BE2C (cell line): ENCODE measurements around the gene FIZ1.

Experiments used
- DNase-seq: peaks from one replicate; pipeline ENCODE4 v3.0.0-alpha.2; 2020
- H3K27me3 ChIP-seq: fragments of 250-450 bp; sonication (Bioruptor Pico); 2 replicates; pipeline ENCODE4 v1.5.1; 2020; ENCODE audit warnings: mild to moderate bottlenecking
- H3K36me3 ChIP-seq: fragments of 250-450 bp; sonication (Bioruptor Pico); 2 replicates; pipeline ENCODE4 v1.5.1; 2020; ENCODE audit warnings: mild to moderate bottlenecking
- H3K4me1 ChIP-seq: fragments of 250-450 bp; sonication (Bioruptor Pico); 2 replicates; pipeline ENCODE4 v1.5.1; 2020
- H3K4me3 ChIP-seq: 2 replicates; pipeline ENCODE4 v1.5.1; 2011; ENCODE audit warnings: low read depth, low read length
- H3K9me3 ChIP-seq: fragments of 250-450 bp; sonication (Bioruptor Pico); 2 replicates; pipeline ENCODE4 v1.5.1; 2020
- TF ChIP-seq, protein P1 (sequence below): IDR thresholded peaks from 2 replicates; pipeline ENCODE4 v1.5.1; 2012; ENCODE audit warnings: mild to moderate bottlenecking, low read depth, low read length

The FIZ1 gene

DNA sequence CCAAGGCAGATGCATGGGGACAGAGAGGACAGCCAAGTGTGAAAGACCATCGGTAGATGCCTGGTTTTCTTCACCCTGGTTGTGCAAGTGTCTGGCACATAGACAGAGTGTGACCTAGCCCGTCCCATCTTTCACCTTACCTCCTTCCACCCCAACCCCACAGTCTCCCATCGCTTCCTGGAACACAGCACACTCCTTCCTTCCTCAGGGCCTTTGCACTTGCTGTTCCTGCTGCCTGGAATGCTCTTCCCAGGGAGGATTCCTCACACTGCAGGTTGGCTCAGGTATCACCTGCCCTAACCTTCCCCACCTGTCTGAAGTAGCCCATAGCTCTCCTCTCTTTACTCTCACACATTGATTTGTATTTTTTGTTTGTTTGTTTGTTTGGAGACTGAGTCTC lies 3.0 kb downstream of the FIZ1 start:
- peaks cover 26% of the 10 kb centered on the region for H3K36me3 ChIP-seq
- no peaks in the 10 kb centered on the region for H3K9me3 ChIP-seq

DNA sequence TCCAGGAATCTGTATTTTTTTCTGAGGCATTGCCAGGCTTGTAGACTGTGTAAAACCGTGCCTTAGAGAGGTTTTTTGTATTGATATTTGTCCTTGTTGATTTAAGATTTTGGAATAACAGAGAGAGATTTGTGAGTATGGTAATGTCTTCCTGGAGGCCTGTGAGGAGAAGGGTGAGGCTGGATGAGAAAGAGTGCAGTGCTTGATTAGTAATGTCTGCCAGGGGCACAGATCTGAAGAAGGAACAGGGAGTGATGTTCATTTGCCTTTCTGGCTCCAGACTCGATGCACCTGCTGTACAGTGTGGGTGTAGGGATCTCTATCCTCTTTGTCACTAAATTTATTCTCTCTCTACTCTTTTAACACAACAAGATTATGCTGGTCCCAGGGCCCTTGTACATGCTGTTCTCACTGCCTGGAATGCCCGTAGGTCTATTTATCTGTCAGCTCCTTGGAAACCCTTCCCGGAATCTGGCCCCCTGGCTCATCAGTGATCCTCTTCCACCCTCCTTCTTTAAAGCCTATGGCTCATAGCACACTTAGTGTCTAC lies 4.2 kb downstream of the FIZ1 start:
- peaks cover 26% of the 10 kb centered on the region for H3K36me3 ChIP-seq
- H3K27me3 ChIP-seq: no peaks in the 10 kb centered on the region
- no peak overlapping the region for H3K4me3 ChIP-seq
- H3K4me1 ChIP-seq: peaks cover 7% of the 10 kb centered on the region; the same call in 1 of the 2 replicates
- TF ChIP-seq, protein P1, sequence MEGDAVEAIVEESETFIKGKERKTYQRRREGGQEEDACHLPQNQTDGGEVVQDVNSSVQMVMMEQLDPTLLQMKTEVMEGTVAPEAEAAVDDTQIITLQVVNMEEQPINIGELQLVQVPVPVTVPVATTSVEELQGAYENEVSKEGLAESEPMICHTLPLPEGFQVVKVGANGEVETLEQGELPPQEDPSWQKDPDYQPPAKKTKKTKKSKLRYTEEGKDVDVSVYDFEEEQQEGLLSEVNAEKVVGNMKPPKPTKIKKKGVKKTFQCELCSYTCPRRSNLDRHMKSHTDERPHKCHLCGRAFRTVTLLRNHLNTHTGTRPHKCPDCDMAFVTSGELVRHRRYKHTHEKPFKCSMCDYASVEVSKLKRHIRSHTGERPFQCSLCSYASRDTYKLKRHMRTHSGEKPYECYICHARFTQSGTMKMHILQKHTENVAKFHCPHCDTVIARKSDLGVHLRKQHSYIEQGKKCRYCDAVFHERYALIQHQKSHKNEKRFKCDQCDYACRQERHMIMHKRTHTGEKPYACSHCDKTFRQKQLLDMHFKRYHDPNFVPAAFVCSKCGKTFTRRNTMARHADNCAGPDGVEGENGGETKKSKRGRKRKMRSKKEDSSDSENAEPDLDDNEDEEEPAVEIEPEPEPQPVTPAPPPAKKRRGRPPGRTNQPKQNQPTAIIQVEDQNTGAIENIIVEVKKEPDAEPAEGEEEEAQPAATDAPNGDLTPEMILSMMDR: no peak
- H3K9me3 ChIP-seq: no peaks in the 10 kb centered on the region
- DNase-seq: no peak

More for the DNA sequence above, 3.0 kb downstream of the FIZ1 start:
- Histone ChIP-seq H3K4me3 (no peak overlapping the region), H3K4me1 (peaks cover 7% of the 10 kb centered on the region; the same call in 1 of the 2 replicates), H3K27me3 (no peaks in the 10 kb centered on the region)
- DNase-seq: no peak
- TF ChIP-seq, protein P1: no peak

DNA sequence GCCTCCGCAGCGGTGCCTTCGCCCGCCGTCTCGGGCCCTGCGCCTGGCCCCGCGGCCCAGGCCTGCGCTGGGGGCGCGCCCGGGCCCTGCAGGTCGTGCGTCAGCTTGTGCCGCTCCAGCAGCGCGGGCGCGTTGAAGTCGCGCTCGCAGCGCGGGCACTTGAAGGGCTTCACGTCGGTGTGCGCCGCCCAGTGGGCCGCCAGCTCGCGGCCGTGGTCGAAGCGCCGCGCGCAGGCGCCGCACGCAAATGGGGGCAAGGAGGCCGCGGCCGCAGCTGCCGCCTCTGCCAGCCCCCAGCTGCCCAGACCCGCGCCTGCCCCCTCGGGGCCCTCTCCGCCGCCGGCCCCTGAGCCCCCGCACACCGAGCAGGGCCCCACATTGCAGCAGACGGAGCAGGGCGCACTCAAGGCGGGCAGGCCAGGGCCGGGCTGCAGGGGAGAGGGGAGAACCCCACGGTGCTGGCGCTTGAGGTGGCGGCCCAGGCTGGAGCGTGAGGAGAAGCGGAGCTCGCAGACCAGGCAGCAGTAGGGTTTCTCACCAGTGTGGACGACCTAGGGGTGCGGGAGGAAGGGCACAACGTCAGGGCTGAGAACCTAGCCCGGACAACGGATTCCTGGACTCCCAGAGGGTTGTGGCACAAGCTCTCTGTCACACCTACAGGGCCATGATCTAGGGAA lies 6.1 kb downstream of the FIZ1 start:
- H3K4me3 ChIP-seq: no peak overlapping the region
- peaks cover 26% of the 10 kb centered on the region for H3K36me3 ChIP-seq
- TF ChIP-seq, protein P1: no peak
- no peaks in the 10 kb centered on the region for H3K27me3 ChIP-seq
- peaks cover 2% of the 10 kb centered on the region for H3K4me1 ChIP-seq
- no peak for DNase-seq
- H3K9me3 ChIP-seq: no peaks in the 10 kb centered on the region

DNA sequence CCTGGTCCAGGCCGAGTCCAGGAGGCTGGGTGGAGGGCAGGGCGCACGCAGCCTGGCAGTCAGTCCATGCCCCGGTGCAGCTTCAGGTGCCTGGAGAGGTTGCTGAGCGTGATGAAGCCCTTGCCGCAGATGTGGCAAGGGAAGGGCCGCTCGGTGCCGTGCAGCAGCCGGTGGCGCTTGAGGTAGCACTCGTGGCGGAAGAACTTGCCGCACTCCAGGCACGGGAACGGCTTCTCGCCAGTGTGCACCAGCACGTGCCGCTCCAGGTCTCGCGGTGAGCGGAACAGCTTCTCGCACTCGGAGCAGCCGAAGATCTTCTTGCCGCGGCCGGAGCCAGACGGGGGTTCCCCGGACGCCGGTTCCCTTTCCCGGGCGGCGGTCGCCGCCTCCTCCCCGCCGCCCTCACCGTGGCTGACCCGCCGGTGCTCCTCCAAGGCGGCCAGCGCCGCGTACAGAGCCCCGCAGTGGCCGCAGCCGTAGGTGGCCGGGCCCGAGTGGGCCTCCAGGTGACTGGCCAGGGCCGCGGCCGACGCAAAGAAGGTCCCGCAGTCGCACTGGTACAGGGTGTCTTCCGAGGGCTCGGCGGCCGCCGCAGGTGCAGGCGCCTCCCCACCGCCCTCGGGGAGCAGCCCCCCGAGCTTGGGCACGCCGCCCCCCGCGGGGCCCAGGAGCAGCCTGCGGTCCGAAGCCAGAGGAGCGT lies 6.8 kb downstream of the FIZ1 start:
- Histone ChIP-seq H3K4me1 (peaks cover 2% of the 10 kb centered on the region; the same call in 1 of the 2 replicates), H3K27me3 (no peaks in the 10 kb centered on the region), H3K9me3 (no peaks in the 10 kb centered on the region), H3K4me3 (no peak overlapping the region), H3K36me3 (peaks cover 26% of the 10 kb centered on the region)
- TF ChIP-seq, protein P1: no peak
- no peak for DNase-seq

DNA sequence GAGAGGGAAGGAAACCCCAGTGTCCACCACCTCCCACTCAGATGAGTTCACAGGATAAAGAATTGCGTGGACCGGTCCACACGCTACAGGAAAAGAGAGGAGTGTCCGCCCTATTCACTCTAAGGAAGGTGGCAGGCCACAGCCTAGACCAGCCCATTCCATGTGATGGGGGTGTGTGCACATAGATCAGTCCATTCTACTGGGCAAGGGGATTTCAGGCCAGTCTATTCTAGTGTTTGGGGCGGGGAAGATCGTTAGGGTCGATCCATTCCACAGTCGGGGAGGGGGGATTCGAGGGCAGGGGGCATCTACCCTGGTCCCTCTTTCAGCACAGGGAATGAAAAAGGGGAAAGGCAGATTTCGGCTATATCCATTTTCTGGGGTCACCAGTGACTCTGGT lies 7.8 kb downstream of the FIZ1 start:
- TF ChIP-seq, protein P1: no peak
- DNase-seq: no peak
- H3K4me3 ChIP-seq: no peak overlapping the region
- H3K36me3 ChIP-seq: peaks cover 20% of the 10 kb centered on the region
- H3K4me1 ChIP-seq: peaks cover 7% of the 10 kb centered on the region
- H3K9me3 ChIP-seq: no peaks in the 10 kb centered on the region
- no peaks in the 10 kb centered on the region for H3K27me3 ChIP-seq

DNA sequence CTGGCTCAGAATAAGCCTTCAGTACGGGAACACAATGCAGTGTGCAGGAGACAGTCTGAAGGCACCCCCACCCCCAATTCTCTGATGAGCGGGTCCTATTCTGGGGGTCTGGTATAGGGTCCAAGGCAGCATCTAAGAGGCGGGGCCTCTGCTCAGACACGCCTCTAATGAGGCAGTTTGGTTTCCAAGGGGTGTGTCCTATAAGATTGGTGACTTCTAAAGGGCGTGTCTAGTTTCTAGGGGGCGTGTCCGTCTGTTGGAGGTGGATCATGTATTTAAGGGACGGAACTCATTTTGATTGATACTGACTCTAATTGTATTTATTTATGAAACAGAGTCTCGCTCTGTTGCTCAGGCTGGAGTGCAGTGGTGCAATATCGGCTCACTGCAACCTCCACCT lies 8.7 kb downstream of the FIZ1 start:
- TF ChIP-seq, protein P1: no peak
- no peaks in the 10 kb centered on the region for H3K9me3 ChIP-seq
- H3K27me3 ChIP-seq: no peaks in the 10 kb centered on the region
- H3K36me3 ChIP-seq: peaks cover 10% of the 10 kb centered on the region
- DNase-seq: no peak
- peaks cover 11% of the 10 kb centered on the region for H3K4me1 ChIP-seq
- H3K4me3 ChIP-seq: no peak overlapping the region
